IMR-90 (cell line): Measurements from ENCODE around the gene PRIMA1. TPM values are rescaled to one million over a fixed set of nuclear protein-coding genes. Genes with fewer than 3 reads are reported as not detected.

Experiments used
- ATAC-seq: fragments of 200-7000 bp; cut with Tn5 transposase; 2 replicates; pipeline ENCODE4 v1.9.1; 2020; ENCODE audit warnings: low read depth, mild to moderate bottlenecking, moderate library complexity
- BruUV-seq: library from RNA; stranded (reverse); fragments of 400-500 nt; replicated peaks from 2 replicates; lab custom pipeline; 2021; lab: Mats Ljungman, UMichigan
- CTCF ChIA-PET: fragments of 300-600 bp; formaldehyde crosslinking; extraction: SDS; loops from one replicate; lab custom pipeline; 2021; ENCODE audit warnings: antibody characterized with exemption; lab: Yijun Ruan, JAX
- POLR2A ChIA-PET: fragments of 300-600 bp; sonication (Branson Sonifier 250); formaldehyde crosslinking; loops from one replicate; lab custom pipeline; 2022; ENCODE audit warnings: antibody characterized with exemption; ENCODE audit not compliant: unreplicated experiment; lab: Charles Lee
- DNase-seq: peaks from one replicate; pipeline ENCODE4 v3.0.0; 2013
- H2AFZ ChIP-seq: replicated peaks from 2 replicates; pipeline ENCODE3; 2013; ENCODE audit warnings: low read length, mild to moderate bottlenecking; ENCODE audit not compliant: poor library complexity
- H2AK5ac ChIP-seq: 2 replicates; pipeline ENCODE4 v1.6.1; 2013; ENCODE audit warnings: low read depth, low read length, inconsistent platforms
- H2AK9ac ChIP-seq: replicated peaks from 2 replicates; pipeline ENCODE3; 2013; ENCODE audit warnings: mild to moderate bottlenecking, low read depth, low read length, moderate library complexity; ENCODE audit not compliant: poor library complexity
- H2BK120ac ChIP-seq: 2 replicates; pipeline ENCODE4 v1.6.1; 2013; ENCODE audit warnings: low read depth, low read length, inconsistent platforms
- H2BK15ac ChIP-seq: 3 replicates; pipeline ENCODE4 v1.6.1; 2013; ENCODE audit warnings: low read depth, low read length, inconsistent platforms
- H2BK20ac ChIP-seq: 2 replicates; pipeline ENCODE4 v1.6.1; 2013; ENCODE audit warnings: low read depth, mild to moderate bottlenecking, inconsistent platforms, low read length, moderate library complexity
- H2BK5ac ChIP-seq: 2 replicates; pipeline ENCODE4 v1.6.1; 2013; ENCODE audit warnings: mild to moderate bottlenecking, low read depth, low read length, inconsistent platforms; ENCODE audit not compliant: poor library complexity, severe bottlenecking
- H3K14ac ChIP-seq: replicated peaks from 2 replicates; pipeline ENCODE4 v1.6.1; 2013; ENCODE audit warnings: low read depth, low read length, inconsistent platforms
- H3K18ac ChIP-seq: 2 replicates; pipeline ENCODE4 v1.6.1; 2013; ENCODE audit warnings: low read depth, low read length, control low read depth
- H3K23ac ChIP-seq: 2 replicates; pipeline ENCODE4 v1.6.1; 2013; ENCODE audit warnings: low read depth, low read length, inconsistent platforms
- H3K27ac ChIP-seq: 2 replicates; pipeline ENCODE4 v1.5.1; 2013; ENCODE audit warnings: mild to moderate bottlenecking, control low read depth, low read length; ENCODE audit not compliant: insufficient read depth
- H3K27me3 ChIP-seq: 2 replicates; pipeline ENCODE4 v1.6.1; 2013; ENCODE audit warnings: low read length; ENCODE audit not compliant: control insufficient read depth, insufficient read depth
- H3K36me3 ChIP-seq: 2 replicates; pipeline ENCODE4 v1.6.1; 2013; ENCODE audit warnings: low read length, mixed read lengths; ENCODE audit not compliant: control insufficient read depth, insufficient read depth
- H3K4ac ChIP-seq: 2 replicates; pipeline ENCODE4 v1.6.1; 2013; ENCODE audit warnings: low read depth, low read length, inconsistent platforms
- H3K4me1 ChIP-seq: 2 replicates; pipeline ENCODE4 v1.6.1; 2013; ENCODE audit warnings: low read length, mixed read lengths; ENCODE audit not compliant: control insufficient read depth, insufficient read depth
- H3K4me2 ChIP-seq: 2 replicates; pipeline ENCODE4 v1.6.1; 2013; ENCODE audit warnings: low read depth, mild to moderate bottlenecking, control low read depth, low read length, moderate library complexity
- H3K4me3 ChIP-seq: 2 replicates; pipeline ENCODE4 v1.5.1; 2013; ENCODE audit warnings: low read depth, mild to moderate bottlenecking, control low read depth, low read length, moderate library complexity; ENCODE audit not compliant: insufficient read depth
- H3K56ac ChIP-seq: 2 replicates; pipeline ENCODE4 v1.6.1; 2013; ENCODE audit warnings: low read length, inconsistent platforms; ENCODE audit not compliant: insufficient read depth; ENCODE audit errors: extremely low read depth
- H3K79me1 ChIP-seq, 2 experiments: 2 replicates each; pipeline ENCODE4 v1.6.1; 2013; ENCODE audit warnings: low read length in 2 of 2, inconsistent platforms in 1 of 2, low read depth in 1 of 2
- H3K9ac ChIP-seq: 2 replicates; pipeline ENCODE4 v1.6.1; 2013; ENCODE audit warnings: low read depth, low read length, control low read depth
- H3K9me1 ChIP-seq: 2 replicates; pipeline ENCODE4 v1.6.1; 2013; ENCODE audit warnings: low read length, inconsistent platforms; ENCODE audit not compliant: insufficient read depth
- H3K9me3 ChIP-seq: 2 replicates; pipeline ENCODE4 v1.6.1; 2013; ENCODE audit warnings: low read length; ENCODE audit not compliant: control insufficient read depth, insufficient read depth
- H4K20me1 ChIP-seq: 2 replicates; pipeline ENCODE4 v1.6.1; 2013; ENCODE audit warnings: low read length, inconsistent platforms; ENCODE audit not compliant: insufficient read depth
- H4K5ac ChIP-seq: 2 replicates; pipeline ENCODE4 v1.6.1; 2013; ENCODE audit warnings: mild to moderate bottlenecking, low read depth, low read length, control low read depth
- H4K8ac ChIP-seq, 2 experiments: 2 replicates each; pipeline ENCODE4 v1.6.1; 2013; ENCODE audit warnings: low read depth in 2 of 2, low read length in 2 of 2, control low read depth in 1 of 2, inconsistent platforms in 1 of 2
- H4K91ac ChIP-seq: 2 replicates; pipeline ENCODE4 v1.6.1; 2013; ENCODE audit warnings: low read depth, low read length, inconsistent platforms; ENCODE audit not compliant: insufficient read depth
- BHLHE40 ChIP-seq: fragments of 150-350 bp; IDR thresholded peaks from 2 replicates; pipeline ENCODE4 v1.6.1; 2016; ENCODE audit warnings: mild to moderate bottlenecking, low read depth, low read length
- CEBPB ChIP-seq: IDR thresholded peaks from 2 replicates; pipeline ENCODE4 v1.6.1; 2012; ENCODE audit warnings: low read depth, low read length, improper control_type of control experiment
- CHD1 ChIP-seq: IDR thresholded peaks from 2 replicates; pipeline ENCODE4 v1.6.1; 2012; ENCODE audit warnings: low read depth, low read length, improper control_type of control experiment
- CTCF ChIP-seq: conservative IDR thresholded peaks from 2 replicates; pipeline ENCODE4 v1.5.1; 2012; ENCODE audit warnings: mild to moderate bottlenecking, low read depth, low read length, improper control_type of control experiment
- ELK1 ChIP-seq: fragments of 150-350 bp; IDR thresholded peaks from 2 replicates; pipeline ENCODE4 v1.6.1; 2016; ENCODE audit warnings: low read depth, mild to moderate bottlenecking, low read length, moderate library complexity, borderline replicate concordance
- FOS ChIP-seq: fragments of 150-350 bp; IDR thresholded peaks from 2 replicates; pipeline ENCODE4 v1.6.1; 2016; ENCODE audit warnings: low read depth, low read length
- MAFK ChIP-seq: IDR thresholded peaks from 2 replicates; pipeline ENCODE4 v1.6.1; 2012; ENCODE audit warnings: low read depth, low read length, improper control_type of control experiment
- MAZ ChIP-seq: IDR thresholded peaks from 2 replicates; pipeline ENCODE4 v1.6.1; 2012; ENCODE audit warnings: low read depth, mild to moderate bottlenecking, low read length, improper control_type of control experiment, moderate library complexity, borderline replicate concordance
- MXI1 ChIP-seq: IDR thresholded peaks from 2 replicates; pipeline ENCODE4 v1.6.1; 2012; ENCODE audit warnings: low read depth, mild to moderate bottlenecking, low read length, moderate library complexity, borderline replicate concordance
- NFE2L2 ChIP-seq: fragments of 150-350 bp; IDR thresholded peaks from 2 replicates; pipeline ENCODE4 v1.6.1; 2016; ENCODE audit warnings: low read depth, mild to moderate bottlenecking, low read length
- POLR2A ChIP-seq: IDR thresholded peaks from 2 replicates; pipeline ENCODE4 v1.6.1; 2012; ENCODE audit warnings: mild to moderate bottlenecking, low read depth, low read length
- RAD21 ChIP-seq: IDR thresholded peaks from 2 replicates; pipeline ENCODE4 v1.6.1; 2012; ENCODE audit warnings: low read length, improper control_type of control experiment
- RCOR1 ChIP-seq: IDR thresholded peaks from 2 replicates; pipeline ENCODE4 v1.6.1; 2012; ENCODE audit warnings: mild to moderate bottlenecking, low read length, improper control_type of control experiment; ENCODE audit not compliant: insufficient replicate concordance
- RFX5 ChIP-seq: IDR thresholded peaks from 2 replicates; pipeline ENCODE4 v1.8.0; 2012; ENCODE audit warnings: low read depth, mild to moderate bottlenecking, low read length, moderate library complexity
- SMC3 ChIP-seq: fragments of 150-350 bp; IDR thresholded peaks from 2 replicates; pipeline ENCODE4 v1.6.1; 2016; ENCODE audit warnings: low read depth, mild to moderate bottlenecking, antibody characterized with exemption, low read length, moderate library complexity
- USF2 ChIP-seq: fragments of 150-350 bp; IDR thresholded peaks from 2 replicates; pipeline ENCODE4 v1.6.1; 2017; ENCODE audit warnings: mild to moderate bottlenecking, antibody characterized with exemption, low read length, low read depth
- WGBS, 2 experiments: methylation state at CpG; one replicate each; pipeline versions ENCODE4 v1.1.5 to v1.1.7; 2013; ENCODE audit warnings: missing lambda C conversion rate in 2 of 2; ENCODE audit not compliant: insufficient read length in 1 of 2; ENCODE audit errors: extremely low coverage in 2 of 2; 5-methylcytosine and 5-hydroxymethylcytosine counted together
- dilution Hi-C: fragments of 300-500 bp; cut with HindIII; formaldehyde crosslinking; loops from one replicate; pipeline ENCODE4 v1.14.3; 2018; ENCODE audit warnings: low sequenced_read_pairs; ENCODE audit not compliant: unreplicated experiment
- in situ Hi-C: fragments of 300-500 bp; cut with MboI; formaldehyde crosslinking; loops from 3 replicates; pipeline ENCODE4 v1.14.3; 2019; ENCODE audit warnings: low sequenced_read_pairs, inconsistent platforms, mixed read lengths
- intact Hi-C: fragments of 100-400 bp; cut with micrococcal nuclease; formaldehyde crosslinking; loops from 2 replicates; pipeline ENCODE4 v1.10.0; 2022
- polyA plus RNA-seq, 3 experiments: library from polyadenylated mRNA; depleted of rRNA; stranded (reverse); fragments of >200 nt; gene quantifications; 2 replicates each; pipeline ENCODE4 v1.2.3, GENCODE V29; 2012; ENCODE audit warnings: low replicate concordance in 1 of 3
- total RNA-seq: library from RNA; depleted of rRNA; stranded (reverse); fragments of >200 nt; gene quantifications from 2 replicates; pipeline ENCODE4 v1.2.3, GENCODE V29; 2012

PRIMA1 gene
- total and polyA plus RNA-seq, 2 of the 4 experiments (the other 2 are of a cell fraction): not detected

GRCh38 chr14:93792391-93792790 lies 4.1 kb upstream of the PRIMA1 start:
- dilution Hi-C loops: no loop called here
- no peaks in the 10 kb centered on the region for H3K36me3 ChIP-seq

More at GRCh38 chr14:93792391-93792790, 4.1 kb upstream of the PRIMA1 start:
- Histone ChIP-seq H3K23ac (no peak overlapping the region), H2AK5ac (no peak overlapping the region), H3K9me3 (no peaks in the 10 kb centered on the region; the same call in 1 of the 2 replicates), H3K4ac (no peak overlapping the region), H3K4me1 (no peaks in the 10 kb centered on the region), H3K27me3 (peaks cover 11% of the 10 kb centered on the region), H2AK9ac (no peak overlapping the region), H2BK20ac (no peak overlapping the region), H4K91ac (no peak overlapping the region), H4K20me1 (no peaks in the 10 kb centered on the region), H3K9me1 (no peaks in the 10 kb centered on the region), H3K27ac (no peak overlapping the region), H3K9ac (no peak overlapping the region), H2BK15ac (no peak overlapping the region), H4K5ac (no peak overlapping the region), H2AFZ (no peak overlapping the region), H3K18ac (no peak overlapping the region), H2BK5ac (no peak overlapping the region), H3K14ac (no peak overlapping the region), H3K56ac (no peak overlapping the region), H2BK120ac (no peak overlapping the region), H4K8ac (no peak overlapping the region), H3K4me2 (no peak overlapping the region), H3K4me3 (no peak overlapping the region), H3K79me1 (no peaks in the 10 kb centered on the region)
- DNase-seq (no peak), ATAC-seq (no peak)
- POLR2A ChIA-PET: no interaction called here
- TF ChIP-seq RCOR1: no peak
- no peak for TF ChIP-seq CEBPB
- TF ChIP-seq RFX5: no peak
- no peak for TF ChIP-seq MXI1
- no peak for TF ChIP-seq MAZ
- TF ChIP-seq FOS: no peak
- TF ChIP-seq RAD21: no peak
- no peak for TF ChIP-seq USF2
- no peak for TF ChIP-seq NFE2L2
- TF ChIP-seq BHLHE40: no peak
- TF ChIP-seq MAFK: no peak
- no peak for TF ChIP-seq CHD1
- TF ChIP-seq POLR2A: no peak
- TF ChIP-seq SMC3: no peak
- TF ChIP-seq ELK1: no peak
- TF ChIP-seq CTCF: no peak
- intact Hi-C loops: no loop called here
- WGBS, 2 experiments: 60% methylated on average over 1 of the region's 3 CpGs; no CpG with 5 or more reads in 1 of the 2 experiments
- CTCF ChIA-PET: no interaction called here
- in situ Hi-C loops: no loop called here
- BruUV-seq: no TSS peak
